Esophagus squamous epithelium (tissue), 5 donors: ENCODE results near the gene CTTNBP2. TPM values are rescaled to one million over a fixed set of nuclear protein-coding genes. Genes with fewer than 3 reads are reported as not detected.
A peak's percentile ranks its signal among the peaks of the same experiment; 100 is the strongest.
"Not testable (repeated sequence)": the region's sequence is repeated elsewhere in the genome, so short reads cannot be mapped to it uniquely, and the experiment has no call there.

Source experiments
- DNase-seq: peaks from one replicate; lab custom pipeline; 2025; lab: John Stamatoyannopoulos, UW
- H3K27ac ChIP-seq, 4 donors: fragments of 200-600 bp; sonication (generic); one replicate each; pipeline ENCODE4 v1.5.1; 2016 to 2019; ENCODE audit warnings: mild to moderate bottlenecking in 1 of 4
- H3K27me3 ChIP-seq, 4 donors: fragments of 200-600 bp; sonication (generic); 1 replicate in 3 of 4; 2 replicates in 1 of 4; pipeline versions ENCODE4 v1.5.1 to v1.6.0; 2017 to 2021; ENCODE audit warnings: antibody characterized with exemption in 1 of 4
- H3K36me3 ChIP-seq, 3 donors: fragments of 200-600 bp; sonication (generic); one replicate each; pipeline ENCODE4 v1.5.1; 2016 to 2019
- H3K4me1 ChIP-seq, 3 donors: fragments of 200-600 bp; sonication (generic); one replicate each; pipeline ENCODE4 v1.5.1; 2017 to 2019
- H3K4me3 ChIP-seq, 4 donors: fragments of 200-600 bp; sonication (generic); 1 replicate in 3 of 4; 2 replicates in 1 of 4; pipeline ENCODE4 v1.5.1; 2016 to 2019; ENCODE audit warnings: mild to moderate bottlenecking in 2 of 4, moderate library complexity in 1 of 4
- H3K9me3 ChIP-seq, 3 donors: fragments of 200-600 bp; sonication (generic); one replicate each; pipeline ENCODE4 v1.5.1; 2016 to 2019
- CTCF ChIP-seq, 6 experiments: fragments of 450-650 bp in 4 of 6; fragments of 200-600 bp in 2 of 6; sonication (generic) in 2 of 6; IDR thresholded peaks; one replicate each; pipeline ENCODE4 v1.5.1; 2016 to 2019; ENCODE audit warnings: antibody characterized with exemption in 6 of 6, mild to moderate bottlenecking in 4 of 6, moderate library complexity in 4 of 6
- POLR2A ChIP-seq, 4 donors: fragments of 450-650 bp; IDR thresholded peaks; one replicate each; pipeline ENCODE4 v1.6.1; 2017; ENCODE audit warnings: antibody characterized with exemption in 4 of 4, mild to moderate bottlenecking in 4 of 4, moderate library complexity in 3 of 4
- WGBS, 2 donors: methylation state at CpG; one replicate each; pipeline ENCODE4 v1.1.5; 2018; 5-methylcytosine and 5-hydroxymethylcytosine counted together
- intact Hi-C: fragments of 100-400 bp; cut with DNase I; formaldehyde crosslinking; loops from one replicate; pipeline ENCODE4 v1.15.0; 2022
- total RNA-seq, 4 donors: library from RNA; depleted of rRNA; stranded (reverse); fragments of >200 nt; gene quantifications; one replicate each; pipeline ENCODE4 v1.1.0, GENCODE V29; 2016
- donor health status: DM: yes; HTN: yes; CAD: no.

CTTNBP2 gene
- total RNA-seq, 4 donors from 2014 or later, result 8.5 to 31.5 (median 19.6) TPM

GRCh38 chr7:117718116-117718835, 155.0 kb downstream of the CTTNBP2 start:
- TF ChIP-seq POLR2A (IDR thresholded peaks at IDR 0.05) (no peak), CTCF (IDR thresholded peaks at IDR 0.05) (no peak)
- intact Hi-C loops, result no loop called here
- peaks cover 0 to 86% (median 0%) of the 10 kb centered on the region in 3 donors for H3K36me3 ChIP-seq
- no peak for DNase-seq
- WGBS, 2 donors, result 81% methylated on average over 6 of the region's 6 CpGs
- no peaks in the 10 kb centered on the region for H3K9me3 ChIP-seq
- no peaks in the 10 kb centered on the region for H3K27me3 ChIP-seq
- H3K4me3 ChIP-seq, result no peak overlapping the region
- H3K27ac ChIP-seq, result no peak overlapping the region
- H3K4me1 ChIP-seq, result no peaks in the 10 kb centered on the region

- H3K27me3 ChIP-seq, result no peaks in the 10 kb centered on the region
- WGBS, 2 donors, result 90 to 92% methylated on average over 2 of the region's 2 CpGs
- H3K4me3 ChIP-seq, result no peak overlapping the region
- no peak overlapping the region for H3K27ac ChIP-seq
- TF ChIP-seq POLR2A (IDR thresholded peaks at IDR 0.05) (no peak), CTCF (IDR thresholded peaks at IDR 0.05) (no peak)
- no peaks in the 10 kb centered on the region for H3K4me1 ChIP-seq
- intact Hi-C loops, result no loop called here
- peaks cover 0 to 87% (median 0%) of the 10 kb centered on the region in 3 donors for H3K36me3 ChIP-seq
- H3K9me3 ChIP-seq, result no peaks in the 10 kb centered on the region
- no peak for DNase-seq
Observed at GRCh38 chr7:117717357-117717756, 155.9 kb downstream of the CTTNBP2 start.

- WGBS, 2 donors, result 66 to 67% methylated on average over 5 of the region's 5 CpGs
- no peak for DNase-seq
- TF ChIP-seq CTCF (IDR thresholded peaks at IDR 0.05) (no peak), POLR2A (IDR thresholded peaks at IDR 0.05) (no peak)
- no peaks in the 10 kb centered on the region for H3K4me1 ChIP-seq
- peaks cover 0 to 88% (median 0%) of the 10 kb centered on the region in 3 donors for H3K36me3 ChIP-seq
- no peaks in the 10 kb centered on the region for H3K9me3 ChIP-seq
- no peak overlapping the region for H3K4me3 ChIP-seq
- H3K27ac ChIP-seq, result no peak overlapping the region
- intact Hi-C loops, result no loop called here
- H3K27me3 ChIP-seq, result no peaks in the 10 kb centered on the region
Observed at GRCh38 chr7:117716707-117717299, 156.4 kb downstream of the CTTNBP2 start.

GRCh38 chr7:117715784-117716445, 157.3 kb downstream of the CTTNBP2 start:
- Histone ChIP-seq H3K27me3 (no peaks in the 10 kb centered on the region), H3K4me3 (no peak overlapping the region), H3K9me3 (no peaks in the 10 kb centered on the region), H3K4me1 (no peaks in the 10 kb centered on the region), H3K27ac (no peak overlapping the region), H3K36me3 (peaks cover 0 to 86% (median 0%) of the 10 kb centered on the region in 3 donors)
- no peak for DNase-seq
- TF ChIP-seq POLR2A (IDR thresholded peaks at IDR 0.05) (no peak), CTCF (IDR thresholded peaks at IDR 0.05) (peak in 5 of 6 experiments; percentile 29 to 66 (median 55))
- intact Hi-C loops, result no loop called here
- WGBS, 2 donors, result 58 to 65% methylated on average over 2 to 3 of the region's 3 CpGs

- Histone ChIP-seq H3K27me3 (no peaks in the 10 kb centered on the region), H3K9me3 (no peaks in the 10 kb centered on the region), H3K27ac (no peak overlapping the region), H3K36me3 (peaks cover 0 to 42% (median 0%) of the 10 kb centered on the region in 3 donors), H3K4me1 (no peaks in the 10 kb centered on the region), H3K4me3 (no peak overlapping the region)
- TF ChIP-seq POLR2A (IDR thresholded peaks at IDR 0.05) (no peak), CTCF (IDR thresholded peaks at IDR 0.05) (no peak)
- intact Hi-C loops, result loop anchor here (5.0 kb wide), 1 partner anchor 249 kb away; no protein-coding TSS in a partner anchor
- 80 to 83% methylated on average over 1 of the region's 1 CpG for WGBS, 2 donors
- DNase-seq, result no peak
Observed at GRCh38 chr7:117711556-117711955, 161.7 kb downstream of the CTTNBP2 start.

GRCh38 chr7:117708173-117708572, 165.1 kb downstream of the CTTNBP2 start:
- H3K4me3 ChIP-seq, H3K27me3 ChIP-seq, H3K9me3 ChIP-seq, DNase-seq, H3K27ac ChIP-seq, intact Hi-C loops, H3K4me1 ChIP-seq: not testable (repeated sequence)
- H3K36me3 ChIP-seq, result peaks cover 0 to 13% (median 0%) of the 10 kb centered on the region in 3 donors
- 90 to 95% methylated on average over 4 of the region's 4 CpGs for WGBS, 2 donors
